Measurements from ENCODE around the gene GPC5. TPM values are rescaled to one million over a fixed set of nuclear protein-coding genes. Genes with fewer than 3 reads are reported as not detected.

Gene GPC5
- total and polyA plus RNA-seq, 9 of the 15 experiments (the other 6 are each of a cell fraction or from before 2014, with no cell fraction given), result 0.18 to 0.27 TPM; not detected in 7

DNA sequence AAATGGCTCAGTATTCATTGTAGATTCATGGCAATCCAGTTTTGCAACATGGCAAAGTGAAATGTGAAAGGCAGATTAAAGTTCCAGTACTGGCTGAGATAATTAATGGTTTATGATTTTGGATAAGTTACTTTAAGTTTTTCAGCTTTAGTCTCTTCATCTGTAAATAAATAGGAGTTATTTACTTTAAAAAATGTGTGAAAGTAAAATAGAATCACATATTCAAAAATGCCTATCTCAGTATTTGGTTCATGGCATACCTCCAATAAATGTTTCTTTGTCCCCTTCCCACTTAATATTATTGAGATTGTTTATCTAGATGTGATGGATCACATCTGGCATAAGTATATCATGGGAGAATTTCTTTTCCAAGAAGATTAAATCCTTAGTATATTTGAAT lies 426.0 kb downstream of the GPC5 start (continued):
- TF ChIP-seq, protein P1, sequence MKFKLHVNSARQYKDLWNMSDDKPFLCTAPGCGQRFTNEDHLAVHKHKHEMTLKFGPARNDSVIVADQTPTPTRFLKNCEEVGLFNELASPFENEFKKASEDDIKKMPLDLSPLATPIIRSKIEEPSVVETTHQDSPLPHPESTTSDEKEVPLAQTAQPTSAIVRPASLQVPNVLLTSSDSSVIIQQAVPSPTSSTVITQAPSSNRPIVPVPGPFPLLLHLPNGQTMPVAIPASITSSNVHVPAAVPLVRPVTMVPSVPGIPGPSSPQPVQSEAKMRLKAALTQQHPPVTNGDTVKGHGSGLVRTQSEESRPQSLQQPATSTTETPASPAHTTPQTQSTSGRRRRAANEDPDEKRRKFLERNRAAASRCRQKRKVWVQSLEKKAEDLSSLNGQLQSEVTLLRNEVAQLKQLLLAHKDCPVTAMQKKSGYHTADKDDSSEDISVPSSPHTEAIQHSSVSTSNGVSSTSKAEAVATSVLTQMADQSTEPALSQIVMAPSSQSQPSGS (CRISPR knock-in tag; IDR thresholded peaks at IDR 0.05), result no peak
- TF ChIP-seq ZNF668 (CRISPR knock-in tag; IDR thresholded peaks at IDR 0.05) (no peak), ZNF133 (CRISPR knock-in tag; IDR thresholded peaks at IDR 0.05) (no peak), HDAC3 (IDR thresholded peaks at IDR 0.05; ENCODE audit: borderline replicate concordance, partially characterized antibody) (no peak), XRCC3 (IDR thresholded peaks at IDR 0.05) (no peak), ZNF384 (IDR thresholded peaks at IDR 0.05; ENCODE audit: low read depth, low read length) (no peak)
- TF ChIP-seq, protein P2, sequence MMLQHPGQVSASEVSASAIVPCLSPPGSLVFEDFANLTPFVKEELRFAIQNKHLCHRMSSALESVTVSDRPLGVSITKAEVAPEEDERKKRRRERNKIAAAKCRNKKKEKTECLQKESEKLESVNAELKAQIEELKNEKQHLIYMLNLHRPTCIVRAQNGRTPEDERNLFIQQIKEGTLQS (IDR thresholded peaks at IDR 0.05), result no peak
- TF ChIP-seq, protein P2 (CRISPR knock-in tag; conservative IDR thresholded peaks at IDR 0.05), result no peak
- TF ChIP-seq, protein P3, sequence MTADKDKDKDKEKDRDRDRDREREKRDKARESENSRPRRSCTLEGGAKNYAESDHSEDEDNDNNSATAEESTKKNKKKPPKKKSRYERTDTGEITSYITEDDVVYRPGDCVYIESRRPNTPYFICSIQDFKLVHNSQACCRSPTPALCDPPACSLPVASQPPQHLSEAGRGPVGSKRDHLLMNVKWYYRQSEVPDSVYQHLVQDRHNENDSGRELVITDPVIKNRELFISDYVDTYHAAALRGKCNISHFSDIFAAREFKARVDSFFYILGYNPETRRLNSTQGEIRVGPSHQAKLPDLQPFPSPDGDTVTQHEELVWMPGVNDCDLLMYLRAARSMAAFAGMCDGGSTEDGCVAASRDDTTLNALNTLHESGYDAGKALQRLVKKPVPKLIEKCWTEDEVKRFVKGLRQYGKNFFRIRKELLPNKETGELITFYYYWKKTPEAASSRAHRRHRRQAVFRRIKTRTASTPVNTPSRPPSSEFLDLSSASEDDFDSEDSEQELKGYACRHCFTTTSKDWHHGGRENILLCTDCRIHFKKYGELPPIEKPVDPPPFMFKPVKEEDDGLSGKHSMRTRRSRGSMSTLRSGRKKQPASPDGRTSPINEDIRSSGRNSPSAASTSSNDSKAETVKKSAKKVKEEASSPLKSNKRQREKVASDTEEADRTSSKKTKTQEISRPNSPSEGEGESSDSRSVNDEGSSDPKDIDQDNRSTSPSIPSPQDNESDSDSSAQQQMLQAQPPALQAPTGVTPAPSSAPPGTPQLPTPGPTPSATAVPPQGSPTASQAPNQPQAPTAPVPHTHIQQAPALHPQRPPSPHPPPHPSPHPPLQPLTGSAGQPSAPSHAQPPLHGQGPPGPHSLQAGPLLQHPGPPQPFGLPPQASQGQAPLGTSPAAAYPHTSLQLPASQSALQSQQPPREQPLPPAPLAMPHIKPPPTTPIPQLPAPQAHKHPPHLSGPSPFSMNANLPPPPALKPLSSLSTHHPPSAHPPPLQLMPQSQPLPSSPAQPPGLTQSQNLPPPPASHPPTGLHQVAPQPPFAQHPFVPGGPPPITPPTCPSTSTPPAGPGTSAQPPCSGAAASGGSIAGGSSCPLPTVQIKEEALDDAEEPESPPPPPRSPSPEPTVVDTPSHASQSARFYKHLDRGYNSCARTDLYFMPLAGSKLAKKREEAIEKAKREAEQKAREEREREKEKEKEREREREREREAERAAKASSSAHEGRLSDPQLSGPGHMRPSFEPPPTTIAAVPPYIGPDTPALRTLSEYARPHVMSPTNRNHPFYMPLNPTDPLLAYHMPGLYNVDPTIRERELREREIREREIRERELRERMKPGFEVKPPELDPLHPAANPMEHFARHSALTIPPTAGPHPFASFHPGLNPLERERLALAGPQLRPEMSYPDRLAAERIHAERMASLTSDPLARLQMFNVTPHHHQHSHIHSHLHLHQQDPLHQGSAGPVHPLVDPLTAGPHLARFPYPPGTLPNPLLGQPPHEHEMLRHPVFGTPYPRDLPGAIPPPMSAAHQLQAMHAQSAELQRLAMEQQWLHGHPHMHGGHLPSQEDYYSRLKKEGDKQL (CRISPR knock-in tag; IDR thresholded peaks at IDR 0.05; ENCODE audit: borderline replicate concordance), result no peak
- TF ChIP-seq, protein P4, sequence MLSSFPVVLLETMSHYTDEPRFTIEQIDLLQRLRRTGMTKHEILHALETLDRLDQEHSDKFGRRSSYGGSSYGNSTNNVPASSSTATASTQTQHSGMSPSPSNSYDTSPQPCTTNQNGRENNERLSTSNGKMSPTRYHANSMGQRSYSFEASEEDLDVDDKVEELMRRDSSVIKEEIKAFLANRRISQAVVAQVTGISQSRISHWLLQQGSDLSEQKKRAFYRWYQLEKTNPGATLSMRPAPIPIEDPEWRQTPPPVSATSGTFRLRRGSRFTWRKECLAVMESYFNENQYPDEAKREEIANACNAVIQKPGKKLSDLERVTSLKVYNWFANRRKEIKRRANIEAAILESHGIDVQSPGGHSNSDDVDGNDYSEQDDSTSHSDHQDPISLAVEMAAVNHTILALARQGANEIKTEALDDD (IDR thresholded peaks at IDR 0.05), result no peak
